HG03045 (cell line): ENCODE data around the gene RAMAC.
"Not testable (repeated sequence)": the region's sequence is repeated elsewhere in the genome, so short reads cannot be mapped to it uniquely, and the experiment has no call there.

Experiments used
- ATAC-seq: cut with Tn5 transposase; IDR thresholded peaks from one replicate; pipeline ENCODE4 v1.9.1; 2021; ENCODE audit warnings: mild to moderate bottlenecking, moderate library complexity; ENCODE audit not compliant: unreplicated experiment

RAMAC gene

DNA sequence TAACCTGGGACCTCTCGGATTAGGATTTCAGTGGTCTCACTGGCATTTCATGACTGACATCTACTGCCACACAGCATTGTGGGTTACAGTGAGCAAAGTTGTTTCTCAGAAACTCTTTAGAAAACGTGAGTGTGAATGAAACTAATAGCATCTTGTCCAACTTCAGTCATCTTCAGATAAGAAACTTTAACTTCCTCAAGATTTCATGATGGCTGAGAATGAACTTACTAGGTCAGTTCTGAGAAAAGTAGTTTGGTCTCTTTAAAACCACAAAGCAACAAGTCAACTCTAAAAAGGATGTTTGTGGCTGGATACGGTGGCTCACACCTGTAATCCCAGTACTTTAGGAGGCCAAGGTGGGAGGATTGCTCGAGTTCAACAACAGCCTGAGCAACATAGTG lies 19.3 kb upstream of the RAMAC start:
- ATAC-seq, result peak; percentile 83

DNA sequence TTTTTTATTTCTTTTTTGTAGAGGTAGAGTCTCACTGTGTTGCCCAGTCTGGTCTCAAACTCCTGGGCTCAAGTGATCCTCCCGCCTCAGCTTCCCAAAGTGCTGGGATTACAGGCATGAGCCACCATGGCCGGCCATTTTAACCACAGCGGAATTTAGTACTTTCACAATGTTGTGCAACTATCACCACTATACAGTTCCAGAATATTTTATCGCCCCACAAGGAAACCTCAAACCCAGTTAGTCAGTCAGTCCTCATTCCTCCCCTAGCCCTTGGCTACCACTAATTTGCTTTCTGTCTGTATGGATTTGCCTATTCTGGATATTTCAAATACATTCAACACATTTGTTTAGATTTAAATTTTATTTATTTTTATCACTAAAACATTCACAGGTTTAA lies 17.9 kb upstream of the RAMAC start:
- ATAC-seq, result no peak

DNA sequence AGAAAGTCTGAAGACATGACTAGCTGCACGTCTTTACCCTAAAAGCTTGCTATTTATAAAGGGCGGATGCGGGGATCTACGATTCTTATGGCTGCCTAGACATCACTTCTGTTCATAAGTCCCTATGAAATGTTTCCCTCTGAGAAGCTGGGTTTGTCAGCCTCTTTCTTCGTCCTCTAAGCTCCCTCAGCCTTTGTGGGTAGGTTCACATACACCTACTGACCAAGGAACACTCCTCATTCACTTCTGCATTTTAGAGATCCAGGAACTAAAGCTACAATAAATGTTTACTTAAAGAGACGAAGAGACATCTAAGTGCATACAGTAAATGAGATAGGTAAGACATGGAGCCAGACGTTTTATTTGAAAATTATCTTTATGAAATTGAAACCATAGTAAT lies 16.7 kb upstream of the RAMAC start:
- no peak for ATAC-seq

DNA sequence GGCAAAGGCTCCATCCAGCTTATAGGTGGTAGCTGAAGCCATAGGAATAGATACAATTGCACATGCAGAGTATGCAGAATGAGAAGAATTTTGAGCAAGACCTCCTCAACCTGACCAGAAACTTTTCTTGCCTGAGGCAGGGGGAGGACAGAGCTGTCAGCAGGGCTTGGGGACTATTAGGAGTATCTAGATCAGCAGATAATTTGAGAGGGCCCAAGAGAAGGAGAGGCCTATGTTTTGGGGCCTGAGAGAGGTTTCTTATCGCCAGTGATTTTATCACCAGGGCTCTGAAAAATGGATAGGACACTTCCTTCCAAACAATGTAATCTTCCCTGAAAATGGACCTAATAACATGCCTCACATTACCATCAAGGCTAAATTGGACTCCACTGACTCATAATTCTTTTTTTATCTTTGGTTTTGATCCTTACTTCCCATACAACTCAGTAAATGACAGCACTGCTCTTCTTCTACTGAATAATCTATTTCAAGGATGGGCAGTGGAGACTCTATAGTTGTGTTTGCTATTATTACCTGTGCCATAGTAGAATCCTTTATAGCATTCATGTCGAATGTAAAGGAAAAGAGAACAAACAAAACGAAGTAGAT lies 15.8 kb upstream of the RAMAC start:
- no peak for ATAC-seq

- no peak for ATAC-seq
Measured at GRCh38 chr15:82970696-82971095, 15.3 kb upstream of the RAMAC start.

DNA sequence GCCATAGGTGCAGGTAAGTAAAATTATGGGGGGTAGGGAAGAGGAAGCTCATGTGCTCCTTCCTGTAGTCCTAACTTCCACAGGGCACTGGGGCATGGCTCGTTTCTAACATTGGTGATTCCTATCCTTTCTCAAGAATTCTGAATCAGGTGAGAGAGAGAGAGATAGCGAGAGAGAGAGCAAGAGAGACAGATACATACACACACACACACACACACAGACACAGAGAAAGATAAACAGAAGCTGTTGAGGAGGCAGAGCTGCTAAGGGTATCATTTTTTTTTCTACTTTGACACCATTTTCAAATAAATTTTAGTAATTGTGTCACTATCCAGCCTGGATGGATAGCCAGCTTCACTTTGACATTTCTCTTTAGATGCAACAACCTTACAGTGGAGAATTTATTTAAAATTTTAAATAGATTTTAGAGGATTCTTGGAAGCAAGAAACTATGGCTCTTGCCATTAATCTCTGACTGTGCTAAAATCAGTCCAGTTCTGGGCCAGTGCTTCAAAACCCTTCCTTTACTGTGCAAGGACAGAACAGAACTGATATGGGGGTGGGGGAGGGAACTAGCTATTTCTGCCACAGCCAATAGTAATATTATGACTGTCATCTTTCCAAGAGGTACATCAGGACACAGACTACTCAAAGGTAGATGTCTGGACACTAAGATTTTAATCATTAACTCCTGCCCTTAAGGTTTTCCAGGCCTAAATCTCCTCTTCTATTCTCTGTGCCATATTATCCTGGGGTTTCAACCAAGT lies 14.6 kb upstream of the RAMAC start:
- ATAC-seq, result no peak

DNA sequence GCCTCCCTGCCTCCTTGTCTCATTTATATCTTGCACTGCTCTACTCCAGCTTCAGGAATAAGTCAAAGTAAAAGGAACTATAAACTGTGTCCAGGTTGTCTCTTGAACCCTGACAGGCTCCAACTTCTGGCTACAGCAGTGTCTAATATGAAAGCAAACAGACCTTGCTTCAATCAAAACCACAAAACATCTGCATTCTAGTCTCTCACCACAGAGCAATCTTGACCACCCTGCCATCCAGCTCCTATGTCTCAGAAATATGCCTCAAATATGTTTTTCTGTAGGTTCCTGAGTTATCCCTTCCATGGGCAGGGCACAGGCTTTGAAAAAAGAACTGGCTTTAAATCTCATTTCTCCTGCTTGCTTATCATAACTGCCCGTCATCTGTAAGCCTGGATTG lies 13.0 kb upstream of the RAMAC start:
- no peak for ATAC-seq

DNA sequence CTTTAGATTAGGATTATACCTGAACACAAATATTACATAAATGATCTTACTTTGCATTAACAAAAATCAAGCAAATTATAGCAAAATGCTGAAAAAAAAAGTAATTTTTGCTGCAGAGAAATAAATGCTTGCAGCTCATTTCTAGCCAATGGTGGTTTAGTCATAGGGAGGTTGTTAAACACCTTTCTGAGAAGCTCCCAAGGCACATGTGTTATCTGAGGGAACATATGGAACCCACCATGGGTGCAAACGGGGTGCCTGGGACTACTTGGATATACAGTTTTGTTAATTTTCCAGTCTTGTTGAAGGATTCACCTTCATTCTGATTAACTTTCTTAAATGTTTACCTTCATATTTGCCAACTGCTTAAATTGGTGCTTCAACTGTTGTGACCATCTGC lies 8.9 kb upstream of the RAMAC start:
- ATAC-seq, result no peak

GRCh38 chr15:82978438-82978837 lies 7.6 kb upstream of the RAMAC start:
- ATAC-seq, result no peak

- ATAC-seq, result no peak
Measured at GRCh38 chr15:82979726-82980125, 6.3 kb upstream of the RAMAC start.

- no peak for ATAC-seq
Measured at GRCh38 chr15:82980981-82981380, 5.0 kb upstream of the RAMAC start.

GRCh38 chr15:82986442-82986780 lies 401 bp downstream of the RAMAC start:
- ATAC-seq, result peak; percentile 29

DNA sequence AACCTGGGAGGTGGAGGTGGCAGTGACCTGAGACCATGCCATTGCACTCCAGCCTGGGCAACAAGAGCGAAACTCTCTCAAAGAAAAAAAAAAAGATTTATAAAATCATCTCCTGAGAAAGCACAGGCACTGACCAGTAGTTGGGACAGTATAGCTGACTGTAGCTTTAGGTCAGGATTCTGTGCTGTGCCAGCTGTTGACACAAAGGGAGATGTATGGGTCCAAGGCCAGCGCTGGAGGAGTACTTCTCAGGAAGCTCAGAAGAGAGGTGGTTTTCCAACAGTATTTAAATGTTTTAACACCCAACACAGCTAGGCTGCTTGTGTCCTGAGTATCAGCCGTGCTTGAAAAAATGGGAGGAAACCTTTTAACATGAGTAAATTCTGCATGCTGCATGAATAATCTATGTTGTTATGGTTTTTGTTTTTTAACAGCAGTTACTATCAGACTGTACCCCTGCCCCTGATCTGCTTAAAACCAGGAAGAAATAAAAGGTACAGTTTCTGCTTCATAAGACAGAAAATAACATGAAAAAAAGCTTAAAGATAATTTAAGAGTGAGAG lies 6.5 kb downstream of the RAMAC start:
- no peak for ATAC-seq

GRCh38 chr15:82993144-82993543 lies 7.1 kb downstream of the RAMAC start:
- no peak for ATAC-seq

DNA sequence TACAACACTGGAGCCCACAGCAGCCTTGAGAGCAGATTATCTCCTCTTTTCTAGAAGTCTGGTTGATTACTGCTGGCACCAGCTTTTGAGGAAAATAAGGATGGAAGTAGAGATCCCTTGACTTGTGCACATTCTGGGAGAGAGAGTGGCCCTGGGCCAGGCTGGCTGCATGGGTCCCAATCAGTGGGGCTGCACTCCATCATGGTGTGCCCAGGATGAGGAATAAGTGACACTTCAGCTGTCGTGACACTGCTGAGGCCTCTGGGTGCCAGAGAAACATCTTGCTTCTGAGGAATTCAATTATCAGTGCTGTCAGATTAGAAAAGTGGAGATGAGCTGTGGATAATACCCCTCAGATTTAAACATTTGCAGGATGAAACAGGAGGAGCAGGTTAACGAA lies 9.1 kb downstream of the RAMAC start:
- no peak for ATAC-seq

DNA sequence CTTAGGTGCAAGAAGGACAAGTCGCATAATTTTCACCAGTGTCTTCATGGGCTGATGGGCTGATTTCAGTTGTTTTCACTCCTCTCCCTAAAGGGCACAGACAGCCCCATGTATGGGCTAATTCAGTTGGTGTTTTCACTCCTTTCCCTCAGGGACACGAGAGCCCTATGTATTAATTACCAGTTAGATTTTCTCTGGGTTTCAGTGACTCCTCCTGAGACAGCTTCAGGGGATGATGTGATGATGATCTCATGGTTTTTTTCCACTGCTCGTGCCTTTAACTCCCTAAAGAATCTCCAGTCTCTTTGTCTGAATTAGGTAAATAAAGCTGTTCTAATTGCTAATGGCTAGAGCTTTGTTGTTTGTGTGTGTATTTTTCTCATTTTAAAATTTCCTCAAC lies 9.9 kb downstream of the RAMAC start:
- no peak for ATAC-seq

DNA sequence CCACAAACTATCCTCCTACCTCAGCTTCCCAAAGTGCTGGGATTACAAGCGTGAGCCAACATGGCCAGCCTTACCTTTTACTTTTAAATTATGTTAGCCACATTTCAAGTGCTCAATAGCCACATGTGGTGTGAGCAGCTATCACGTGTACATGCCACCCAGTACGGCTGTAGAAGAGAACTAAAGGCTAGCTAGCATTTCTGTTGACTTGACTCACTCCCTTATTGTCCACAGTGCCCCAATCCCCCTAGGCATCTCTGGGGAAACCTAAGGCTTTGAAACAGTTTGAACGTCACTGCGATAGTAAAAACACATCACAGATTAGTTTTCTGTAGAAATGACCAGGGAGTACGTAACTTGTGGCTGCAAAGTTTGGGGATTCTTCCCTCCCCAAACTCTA lies 13.4 kb downstream of the RAMAC start:
- no peak for ATAC-seq

GRCh38 chr15:82999905-83000671 lies 14.1 kb downstream of the RAMAC start:
- peak; percentile 64 for ATAC-seq

DNA sequence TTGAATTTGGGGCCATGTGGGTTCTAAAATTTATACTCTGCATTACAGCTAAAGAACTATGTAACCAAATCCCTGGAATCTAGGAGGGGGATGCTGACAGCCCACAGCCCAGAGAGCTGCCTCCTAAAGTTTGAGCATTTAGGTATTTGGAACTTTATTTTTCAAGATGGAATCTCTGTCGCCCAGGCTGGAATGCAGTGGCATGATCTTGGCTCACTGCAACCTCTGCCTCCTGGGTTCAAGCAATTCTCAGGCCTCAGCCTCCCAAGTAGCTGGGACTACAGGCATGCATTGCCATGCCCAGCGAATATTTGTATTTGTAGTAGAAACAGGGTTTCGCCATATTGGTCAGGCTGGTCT lies 14.6 kb downstream of the RAMAC start:
- not testable (repeated sequence) for ATAC-seq

GRCh38 chr15:83010709-83011270 lies 24.8 kb downstream of the RAMAC start:
- peak; percentile 62 for ATAC-seq

DNA sequence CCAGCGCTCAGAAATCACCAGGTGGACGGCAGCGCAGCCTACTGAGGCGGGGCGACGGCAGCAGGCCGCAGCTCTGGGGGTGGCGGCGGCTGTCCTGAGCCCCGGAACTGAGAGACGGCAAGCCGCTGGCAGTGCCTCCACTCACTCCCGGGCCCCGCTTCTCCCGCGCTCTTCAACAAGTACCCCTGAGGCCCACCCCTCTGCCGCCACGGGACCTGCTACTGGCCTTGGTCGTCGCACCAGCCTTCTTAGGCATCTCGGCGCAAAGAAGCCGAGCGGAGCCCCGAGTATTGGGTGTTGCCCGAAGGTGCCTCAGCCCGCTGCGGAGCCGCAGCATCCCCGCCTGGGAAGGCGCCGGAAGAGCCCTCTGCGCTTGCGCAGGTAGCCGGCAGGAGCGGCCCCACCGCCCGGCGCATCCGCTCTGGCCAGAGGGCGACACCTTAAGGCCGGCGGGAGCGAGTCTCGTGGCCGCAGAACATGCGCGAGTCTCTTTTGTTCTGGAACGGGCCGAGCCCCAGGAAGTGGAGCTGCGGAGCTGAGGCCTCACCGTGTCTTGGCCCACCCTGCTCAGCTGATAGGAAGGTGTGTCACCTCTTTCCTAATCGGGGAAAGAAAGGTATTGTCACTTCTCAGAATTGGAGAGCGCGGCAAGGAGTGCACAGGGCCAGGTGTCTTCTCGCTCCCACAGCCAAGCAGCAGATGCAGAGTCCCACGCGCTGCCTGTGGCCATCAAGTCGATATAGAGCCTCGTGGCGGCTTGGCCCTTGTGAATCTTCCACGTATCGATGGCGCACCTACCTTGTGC lies 25.5 kb downstream of the RAMAC start, which contains the start of gene C15orf40:
TSS of gene C15orf40 (minus strand) at position 369 of the 805 bp plus-strand sequence. CDS start at position 337, 32 bp downstream.
- ATAC-seq, result peak; percentile 90
